T-helper 2 cell treated with Interferon-gamma antibody and Interleukin-4, amounts not matched to agents 5 μg/mL and 100 μg/mL, for 36 hours (primary cell): ENCODE measurements around the gene GMDS.

Experiments
- DNase-seq: peaks from one replicate; pipeline ENCODE4 v3.0.0; 2021; ENCODE audit warnings: low spot score
- H3K27ac Mint-ChIP-seq: one replicate; pipeline ENCODE4 v1.8.0; 2021; ENCODE audit warnings: mild to moderate bottlenecking, mixed read lengths
- H3K27me3 Mint-ChIP-seq: one replicate; pipeline ENCODE4 v1.8.0; 2021; ENCODE audit warnings: low read depth, mixed read lengths
- H3K36me3 Mint-ChIP-seq: one replicate; pipeline ENCODE4 v1.8.0; 2021; ENCODE audit warnings: low read depth, mixed read lengths
- H3K4me1 Mint-ChIP-seq: one replicate; pipeline ENCODE4 v1.8.0; 2021; ENCODE audit warnings: low read depth, mixed read lengths
- H3K4me3 Mint-ChIP-seq: one replicate; pipeline ENCODE4 v1.8.0; 2022; ENCODE audit warnings: mild to moderate bottlenecking, moderate library complexity, mixed read lengths
- H3K9me3 Mint-ChIP-seq: one replicate; pipeline ENCODE4 v1.8.0; 2021; ENCODE audit warnings: mixed read lengths

Gene GMDS

DNA sequence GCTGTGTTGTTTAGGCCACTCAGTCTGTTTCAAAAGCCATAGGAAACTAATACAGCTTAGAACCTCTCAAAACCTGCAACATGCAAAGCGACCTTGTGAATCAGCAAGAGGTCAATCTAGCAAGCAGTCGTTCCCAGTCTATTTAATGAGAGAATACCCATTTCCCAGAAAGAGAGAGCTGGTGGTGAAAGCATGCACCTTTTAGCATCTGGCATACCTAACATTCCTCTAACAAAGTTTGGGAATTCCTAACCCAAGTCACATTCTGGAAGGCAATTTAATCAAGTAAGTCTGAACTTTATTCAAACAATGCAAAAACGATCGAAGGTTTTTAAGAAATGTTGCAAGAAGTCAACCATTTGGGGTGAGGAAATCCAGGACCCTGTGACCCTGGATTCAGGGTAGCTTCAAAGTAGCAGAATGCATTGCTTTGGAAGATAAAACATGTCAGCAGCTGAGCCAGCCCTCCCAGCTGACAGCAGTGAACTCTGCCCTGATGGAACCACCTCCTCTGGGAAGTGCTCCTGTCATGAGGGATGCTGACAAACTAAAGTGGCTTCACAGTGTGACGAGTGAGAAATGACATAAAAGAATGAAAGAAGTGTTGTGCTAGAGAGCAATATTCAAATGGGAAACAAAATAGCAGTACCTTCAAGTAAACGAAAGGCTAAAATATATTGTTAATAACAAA, 104.8 kb downstream of the GMDS start:
- H3K4me1 Mint-ChIP-seq: peaks cover 2% of the 10 kb centered on the region
- peaks cover 2% of the 10 kb centered on the region for H3K27me3 Mint-ChIP-seq
- DNase-seq: no peak
- H3K27ac Mint-ChIP-seq: no peak overlapping the region
- no peaks in the 10 kb centered on the region for H3K36me3 Mint-ChIP-seq
- no peaks in the 10 kb centered on the region for H3K9me3 Mint-ChIP-seq
- no peak overlapping the region for H3K4me3 Mint-ChIP-seq

GRCh38 chr6:2135401-2135800, 110.0 kb downstream of the GMDS start:
- Mint-ChIP-seq H3K36me3 (no peaks in the 10 kb centered on the region), H3K4me1 (no peaks in the 10 kb centered on the region), H3K4me3 (no peak overlapping the region), H3K27me3 (peaks cover 2% of the 10 kb centered on the region), H3K27ac (no peak overlapping the region), H3K9me3 (no peaks in the 10 kb centered on the region)
- DNase-seq: no peak

DNA sequence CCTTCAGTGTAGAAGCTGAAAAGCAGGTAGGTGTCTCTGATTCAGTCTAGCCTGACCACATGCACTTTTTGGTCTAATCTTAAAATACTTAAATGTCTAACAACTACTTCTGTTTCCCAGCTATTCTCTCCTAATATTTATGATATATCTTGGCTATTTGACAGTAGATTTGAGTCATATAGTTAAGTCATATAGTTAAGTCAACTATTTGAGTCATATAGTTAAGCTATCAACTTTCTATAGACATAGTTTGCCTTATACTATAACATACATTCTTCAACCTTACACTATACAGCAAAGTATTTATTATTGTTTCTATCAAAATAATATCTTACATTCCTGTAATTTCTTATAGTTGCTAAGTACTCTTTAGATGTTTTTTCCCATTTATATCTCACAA, 110.9 kb downstream of the GMDS start:
- H3K27me3 Mint-ChIP-seq: peaks cover 7% of the 10 kb centered on the region
- no peak for DNase-seq
- peaks cover under 1% of the 10 kb centered on the region for H3K4me1 Mint-ChIP-seq
- H3K4me3 Mint-ChIP-seq: no peak overlapping the region
- no peak overlapping the region for H3K27ac Mint-ChIP-seq
- H3K36me3 Mint-ChIP-seq: no peaks in the 10 kb centered on the region
- no peaks in the 10 kb centered on the region for H3K9me3 Mint-ChIP-seq

- no peaks in the 10 kb centered on the region for H3K36me3 Mint-ChIP-seq
- no peaks in the 10 kb centered on the region for H3K9me3 Mint-ChIP-seq
- H3K27me3 Mint-ChIP-seq: peaks cover 9% of the 10 kb centered on the region
- H3K4me3 Mint-ChIP-seq: no peak overlapping the region
- no peak for DNase-seq
- no peak overlapping the region for H3K27ac Mint-ChIP-seq
- H3K4me1 Mint-ChIP-seq: peaks cover 4% of the 10 kb centered on the region
These were observed 111.6 kb downstream of the GMDS start for GRCh38 chr6:2133716-2134310.

GRCh38 chr6:2132916-2133315, 112.5 kb downstream of the GMDS start:
- Mint-ChIP-seq H3K27me3 (peaks cover 9% of the 10 kb centered on the region), H3K9me3 (no peaks in the 10 kb centered on the region), H3K27ac (no peak overlapping the region), H3K36me3 (no peaks in the 10 kb centered on the region), H3K4me3 (no peak overlapping the region), H3K4me1 (peaks cover 4% of the 10 kb centered on the region)
- DNase-seq: no peak

- Mint-ChIP-seq H3K27me3 (peaks cover 9% of the 10 kb centered on the region), H3K9me3 (no peaks in the 10 kb centered on the region)
These were observed 113.0 kb downstream of the GMDS start for GRCh38 chr6:2132416-2132815.

DNA sequence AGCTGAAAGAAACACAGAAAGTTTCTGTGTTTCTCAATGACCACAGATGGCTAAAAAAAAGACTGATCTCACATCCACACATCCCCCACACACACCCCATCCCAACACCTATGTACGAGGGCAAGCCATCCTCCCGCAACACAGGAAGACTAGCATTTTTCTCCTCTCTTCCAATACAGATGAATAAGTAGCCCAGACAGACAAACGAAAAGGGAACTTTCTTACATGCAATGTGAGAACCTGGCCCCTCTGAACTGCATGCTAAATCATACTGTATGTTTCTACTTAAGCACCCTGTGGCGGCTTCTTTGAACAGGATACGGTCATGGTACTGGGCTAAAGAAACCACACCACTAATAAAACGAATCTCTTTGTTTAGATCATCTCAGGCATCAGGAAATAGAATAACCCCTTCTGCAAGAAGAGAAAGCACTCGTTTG, 116.2 kb downstream of the GMDS start:
- peaks cover 9% of the 10 kb centered on the region for H3K27me3 Mint-ChIP-seq
- DNase-seq: no peak
- no peak overlapping the region for H3K4me3 Mint-ChIP-seq
- no peak overlapping the region for H3K27ac Mint-ChIP-seq
- H3K9me3 Mint-ChIP-seq: no peaks in the 10 kb centered on the region
- H3K4me1 Mint-ChIP-seq: peaks cover 6% of the 10 kb centered on the region
- no peaks in the 10 kb centered on the region for H3K36me3 Mint-ChIP-seq

More at GRCh38 chr6:2132416-2132815, 113.0 kb downstream of the GMDS start:
- H3K4me1 Mint-ChIP-seq: peaks cover 4% of the 10 kb centered on the region
- H3K4me3 Mint-ChIP-seq: no peak overlapping the region
- H3K36me3 Mint-ChIP-seq: no peaks in the 10 kb centered on the region
- no peak for DNase-seq
- H3K27ac Mint-ChIP-seq: no peak overlapping the region

GRCh38 chr6:2127484-2127911, 117.9 kb downstream of the GMDS start:
- H3K4me1 Mint-ChIP-seq: peaks cover 6% of the 10 kb centered on the region
- H3K36me3 Mint-ChIP-seq: no peaks in the 10 kb centered on the region
- no peak overlapping the region for H3K27ac Mint-ChIP-seq
- no peak overlapping the region for H3K4me3 Mint-ChIP-seq
- peaks cover 7% of the 10 kb centered on the region for H3K27me3 Mint-ChIP-seq
- peak; percentile 76 for DNase-seq
- no peaks in the 10 kb centered on the region for H3K9me3 Mint-ChIP-seq

GRCh38 chr6:2126351-2126750, 119.1 kb downstream of the GMDS start:
- H3K27ac Mint-ChIP-seq: no peak overlapping the region
- H3K4me1 Mint-ChIP-seq: peaks cover 6% of the 10 kb centered on the region
- no peaks in the 10 kb centered on the region for H3K9me3 Mint-ChIP-seq
- no peaks in the 10 kb centered on the region for H3K36me3 Mint-ChIP-seq
- peaks cover 7% of the 10 kb centered on the region for H3K27me3 Mint-ChIP-seq
- DNase-seq: no peak
- no peak overlapping the region for H3K4me3 Mint-ChIP-seq

DNA sequence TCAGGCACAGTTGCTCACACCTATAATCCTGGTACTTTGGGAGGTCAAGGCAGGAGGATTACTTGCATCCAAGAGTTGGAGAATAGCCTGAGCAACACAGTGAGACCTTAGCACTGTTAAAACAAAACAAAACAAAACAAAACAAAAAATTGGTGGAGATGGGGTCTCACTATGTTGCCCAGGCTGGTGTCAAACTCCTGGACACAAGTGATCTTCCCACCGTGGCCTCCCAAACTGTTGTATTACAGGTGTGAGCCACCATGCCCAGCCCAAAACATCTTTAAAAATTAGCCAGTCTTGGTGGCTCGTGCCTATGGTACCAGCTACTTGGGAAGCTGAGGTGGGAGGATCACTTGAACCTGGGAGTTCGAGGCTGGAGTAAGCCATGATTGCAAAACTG, 120.2 kb downstream of the GMDS start:
- Mint-ChIP-seq H3K4me1 (peaks cover 6% of the 10 kb centered on the region), H3K4me3 (no peak overlapping the region), H3K27ac (no peak overlapping the region), H3K9me3 (no peaks in the 10 kb centered on the region), H3K36me3 (no peaks in the 10 kb centered on the region), H3K27me3 (peaks cover 4% of the 10 kb centered on the region)
- no peak for DNase-seq

- Mint-ChIP-seq H3K36me3 (no peaks in the 10 kb centered on the region), H3K27ac (no peak overlapping the region), H3K27me3 (no peaks in the 10 kb centered on the region), H3K4me1 (peaks cover 4% of the 10 kb centered on the region), H3K9me3 (no peaks in the 10 kb centered on the region), H3K4me3 (no peak overlapping the region)
- no peak for DNase-seq
These were observed 121.1 kb downstream of the GMDS start for GRCh38 chr6:2124260-2124709.

DNA sequence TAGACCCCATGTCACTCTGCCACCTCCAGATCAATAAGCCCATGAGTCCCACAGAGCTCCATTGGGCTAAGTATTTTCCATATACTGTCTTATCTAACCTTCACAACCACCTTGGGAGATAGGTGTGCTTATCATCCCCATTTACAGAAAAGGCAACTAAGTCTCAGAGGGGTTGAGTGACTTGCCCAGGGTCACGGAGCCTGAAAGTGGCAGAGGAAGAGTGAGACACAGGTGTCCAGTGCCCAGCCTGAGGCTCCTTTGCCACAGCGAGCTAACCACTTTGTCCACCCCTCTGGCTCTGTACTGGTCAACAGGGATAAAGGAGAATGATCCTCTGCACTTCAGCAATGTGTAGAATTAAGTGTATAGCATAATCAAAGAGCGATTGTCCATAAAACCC, 124.5 kb downstream of the GMDS start:
- Mint-ChIP-seq H3K9me3 (no peaks in the 10 kb centered on the region), H3K27ac (no peak overlapping the region), H3K4me1 (no peaks in the 10 kb centered on the region), H3K27me3 (no peaks in the 10 kb centered on the region), H3K4me3 (no peak overlapping the region), H3K36me3 (no peaks in the 10 kb centered on the region)
- no peak for DNase-seq

DNA sequence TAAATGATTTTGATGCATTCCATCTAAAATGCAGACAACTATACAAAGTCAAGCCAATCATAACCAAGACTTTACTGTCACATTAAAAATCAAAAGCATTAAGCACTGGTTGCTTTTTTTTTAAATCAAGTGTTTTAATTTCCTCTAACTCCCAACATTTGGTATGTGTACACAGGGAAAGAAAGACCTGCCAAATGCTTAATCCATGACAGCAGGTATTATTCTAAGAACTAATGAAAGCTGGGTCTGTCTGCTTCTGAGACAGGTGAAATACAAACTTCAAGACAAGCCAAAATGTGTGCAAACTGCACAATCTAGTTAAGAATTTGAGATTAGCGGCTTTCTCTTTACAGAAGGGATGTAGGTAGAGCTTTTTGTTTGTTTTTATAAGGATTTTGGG, 126.1 kb downstream of the GMDS start:
- Mint-ChIP-seq H3K36me3 (no peaks in the 10 kb centered on the region), H3K4me1 (no peaks in the 10 kb centered on the region), H3K27ac (no peak overlapping the region)

DNA sequence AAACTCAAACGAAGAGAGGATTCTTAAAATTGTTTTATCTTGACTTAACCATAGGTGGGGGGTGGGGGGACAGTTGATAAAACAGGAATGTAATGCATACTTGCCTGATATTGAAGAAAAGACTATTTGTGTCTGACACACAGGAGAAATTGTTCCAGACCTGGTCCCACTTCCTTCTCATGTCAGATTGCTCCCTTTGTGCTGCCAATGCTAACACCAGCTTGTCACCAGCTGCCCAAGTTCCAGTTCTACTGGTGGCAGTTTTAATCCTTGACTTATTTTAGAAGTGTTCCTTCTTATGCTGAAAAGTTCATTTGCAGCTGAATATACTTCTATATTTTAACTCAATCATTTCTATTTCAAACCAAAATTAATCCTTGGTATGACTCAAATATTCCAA, 127.3 kb downstream of the GMDS start:
- Mint-ChIP-seq H3K9me3 (no peaks in the 10 kb centered on the region), H3K36me3 (no peaks in the 10 kb centered on the region), H3K4me1 (no peaks in the 10 kb centered on the region), H3K27me3 (peaks cover 2% of the 10 kb centered on the region), H3K27ac (no peak overlapping the region), H3K4me3 (no peak overlapping the region)
- no peak for DNase-seq

More for the DNA sequence above, 126.1 kb downstream of the GMDS start:
- DNase-seq: no peak
- Mint-ChIP-seq H3K27me3 (no peaks in the 10 kb centered on the region), H3K9me3 (no peaks in the 10 kb centered on the region), H3K4me3 (no peak overlapping the region)

- DNase-seq: no peak
- no peaks in the 10 kb centered on the region for H3K4me1 Mint-ChIP-seq
- H3K36me3 Mint-ChIP-seq: no peaks in the 10 kb centered on the region
- peaks cover 8% of the 10 kb centered on the region for H3K27me3 Mint-ChIP-seq
- no peak overlapping the region for H3K4me3 Mint-ChIP-seq
- no peak overlapping the region for H3K27ac Mint-ChIP-seq
- no peaks in the 10 kb centered on the region for H3K9me3 Mint-ChIP-seq
These were observed 128.0 kb downstream of the GMDS start for GRCh38 chr6:2117447-2117846.
